ENCODE results near the gene LRRC46. TPM values are rescaled to one million over a fixed set of nuclear protein-coding genes. Genes with fewer than 3 reads are reported as not detected.

Gene LRRC46
- total and polyA plus RNA-seq, 2 of the 13 experiments (the other 11 are each of a cell fraction or from before 2014, with no cell fraction given) = 0.09 TPM

DNA sequence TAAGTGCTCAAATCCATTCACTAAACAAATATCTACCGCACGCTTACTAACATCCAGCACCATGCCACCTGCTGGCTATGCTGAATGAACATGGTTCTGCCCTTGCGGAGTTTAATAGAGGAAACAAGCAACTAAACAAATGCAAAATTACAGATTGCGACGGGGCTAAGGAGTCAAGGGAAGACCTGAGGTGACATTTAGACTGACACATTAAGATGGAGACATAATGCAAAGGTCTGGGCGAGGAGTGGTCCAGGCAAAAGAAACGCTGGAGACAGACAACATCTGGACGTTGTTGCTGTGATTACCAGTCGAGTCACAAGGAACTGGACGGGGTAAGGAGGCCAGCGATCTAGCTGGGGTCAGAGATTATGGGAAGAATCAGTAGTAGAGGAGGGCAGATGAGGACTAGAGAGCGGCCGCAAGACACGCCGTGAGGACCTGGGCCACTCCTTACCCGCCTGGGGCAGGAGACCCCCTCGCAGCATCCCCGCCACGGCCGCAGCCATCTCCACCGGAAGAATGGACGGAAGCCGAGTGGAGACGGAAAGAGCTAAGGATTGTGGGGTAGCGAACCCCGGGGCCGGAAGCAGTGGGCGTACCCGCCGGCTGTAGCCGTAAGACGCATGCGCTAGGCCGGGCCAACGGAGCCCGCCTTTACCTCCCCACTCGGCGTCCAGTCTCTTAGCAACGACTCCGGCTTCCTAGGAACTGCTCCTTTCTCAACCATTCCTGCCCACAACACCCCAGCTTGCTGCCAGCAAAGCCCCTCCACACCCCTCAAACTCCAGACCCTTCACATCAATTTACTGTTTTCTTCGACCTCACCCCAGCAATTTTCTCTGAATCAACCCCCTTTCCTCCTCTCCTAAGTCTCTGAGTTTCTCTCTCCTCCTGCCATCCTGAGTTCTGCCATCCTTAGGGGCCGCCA is at the start of gene LRRC46, which contains the start of gene MRPL10 (continued):
- no peak for TF ChIP-seq TMF1 (CRISPR knock-in tag; IDR thresholded peaks at IDR 0.05; ENCODE audit: low read depth)
- no peak for TF ChIP-seq ZNF33A (CRISPR knock-in tag; IDR thresholded peaks at IDR 0.05; ENCODE audit: borderline replicate concordance)
- TF ChIP-seq ZBTB7B (CRISPR knock-in tag; IDR thresholded peaks at IDR 0.05) = peak; percentile 87
- TF ChIP-seq EP300 (IDR thresholded peaks at IDR 0.05; ENCODE audit: low read depth in 2 of 2, low read length in 2 of 2) = peak in 1 of 2 experiments; percentile 24; a peak in 1 of 4 replicates
- peak; percentile 73; the same call in 1 of the 2 replicates for TF ChIP-seq EP300 (CRISPR knock-in tag; IDR thresholded peaks at IDR 0.05; ENCODE audit: borderline replicate concordance)
- peak; percentile 98 for TF ChIP-seq SAP130 (CRISPR knock-in tag; IDR thresholded peaks at IDR 0.05; ENCODE audit: low read depth)
- TF ChIP-seq NCOA5 (CRISPR knock-in tag; IDR thresholded peaks at IDR 0.05) = no peak
- TF ChIP-seq FOSL2 (CRISPR knock-in tag; IDR thresholded peaks at IDR 0.05) = peak; percentile 60
- TF ChIP-seq ZNF83 (CRISPR knock-in tag; IDR thresholded peaks at IDR 0.05; ENCODE audit: borderline replicate concordance) = peak; percentile 77; the same call in 1 of the 2 replicates
- peak; percentile 72; the same call in 1 of the 2 replicates for TF ChIP-seq NCOA1 (CRISPR knock-in tag; IDR thresholded peaks at IDR 0.05)
- no peak for TF ChIP-seq FIP1L1 (IDR thresholded peaks at IDR 0.05; ENCODE audit: borderline replicate concordance, insufficient read depth, low read depth, low read length)
- TF ChIP-seq NCOR1 (IDR thresholded peaks at IDR 0.05; ENCODE audit: borderline replicate concordance, low read length) = no peak
- no peak for TF ChIP-seq CREB3 (CRISPR knock-in tag; IDR thresholded peaks at IDR 0.05)
- TF ChIP-seq RBAK (CRISPR knock-in tag; IDR thresholded peaks at IDR 0.05) = no peak
- TF ChIP-seq LCORL (IDR thresholded peaks at IDR 0.05) = no peak
- TF ChIP-seq LCORL (CRISPR knock-in tag; IDR thresholded peaks at IDR 0.05) = no peak
- no peak for TF ChIP-seq MATR3 (CRISPR knock-in tag; IDR thresholded peaks at IDR 0.05)
- peak; percentile 90 for TF ChIP-seq DMAP1 (CRISPR knock-in tag; IDR thresholded peaks at IDR 0.05)
- TF ChIP-seq, protein P1, sequence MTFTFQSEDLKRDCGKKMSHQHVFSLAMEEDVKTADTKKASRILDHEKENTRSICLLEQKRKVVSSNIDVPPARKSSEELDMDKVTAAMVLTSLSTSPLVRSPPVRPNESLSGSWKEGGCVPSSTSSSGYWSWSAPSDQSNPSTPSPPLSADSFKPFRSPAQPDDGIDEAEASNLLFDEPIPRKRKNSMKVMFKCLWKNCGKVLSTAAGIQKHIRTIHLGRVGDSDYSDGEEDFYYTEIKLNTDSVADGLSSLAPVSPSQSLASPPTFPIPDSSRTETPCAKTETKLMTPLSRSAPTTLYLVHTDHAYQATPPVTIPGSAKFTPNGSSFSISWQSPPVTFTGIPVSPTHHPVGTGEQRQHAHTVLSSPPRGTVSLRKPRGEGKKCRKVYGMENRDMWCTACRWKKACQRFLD (CRISPR knock-in tag; IDR thresholded peaks at IDR 0.05; ENCODE audit: borderline replicate concordance) = peak; percentile 65; the same call in 1 of the 2 replicates
- no peak for TF ChIP-seq ZNF703 (CRISPR knock-in tag; IDR thresholded peaks at IDR 0.05; ENCODE audit: borderline replicate concordance)
- TF ChIP-seq ZNF143 (CRISPR knock-in tag; IDR thresholded peaks at IDR 0.05) = peak; percentile 96
- TF ChIP-seq ZNF124 (CRISPR knock-in tag; IDR thresholded peaks at IDR 0.05) = 0 out of 2 replicates have a peak, but pooled peaks have one; percentile 52
- peak; percentile 33; the same call in 1 of the 2 replicates for TF ChIP-seq RFXANK (CRISPR knock-in tag; IDR thresholded peaks at IDR 0.05)
- peak; percentile 96 for TF ChIP-seq RFX3 (CRISPR knock-in tag; IDR thresholded peaks at IDR 0.05)
- peak; percentile 81 for TF ChIP-seq SRY (CRISPR knock-in tag; IDR thresholded peaks at IDR 0.05)
- TF ChIP-seq, protein P2, sequence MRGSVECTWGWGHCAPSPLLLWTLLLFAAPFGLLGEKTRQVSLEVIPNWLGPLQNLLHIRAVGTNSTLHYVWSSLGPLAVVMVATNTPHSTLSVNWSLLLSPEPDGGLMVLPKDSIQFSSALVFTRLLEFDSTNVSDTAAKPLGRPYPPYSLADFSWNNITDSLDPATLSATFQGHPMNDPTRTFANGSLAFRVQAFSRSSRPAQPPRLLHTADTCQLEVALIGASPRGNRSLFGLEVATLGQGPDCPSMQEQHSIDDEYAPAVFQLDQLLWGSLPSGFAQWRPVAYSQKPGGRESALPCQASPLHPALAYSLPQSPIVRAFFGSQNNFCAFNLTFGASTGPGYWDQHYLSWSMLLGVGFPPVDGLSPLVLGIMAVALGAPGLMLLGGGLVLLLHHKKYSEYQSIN (CRISPR knock-in tag; IDR thresholded peaks at IDR 0.05; ENCODE audit: borderline replicate concordance) = no peak

Measured in HepG2 (cell line).